Right lobe of liver (tissue), 4 donors: ENCODE data around the gene CADM2.

Experiments
- CTCF ChIP-seq, 4 donors: fragments of 200-600 bp in 3 of 4; fragments of 450-650 bp in 1 of 4; IDR thresholded peaks; one replicate each; pipeline versions ENCODE4 v1.5.1 to v1.8.0; 2016 to 2022; ENCODE audit warnings: antibody characterized with exemption in 4 of 4, mild to moderate bottlenecking in 2 of 4
- POLR2A ChIP-seq: fragments of 450-650 bp; IDR thresholded peaks from one replicate; pipeline ENCODE4 v1.6.1; 2017; ENCODE audit warnings: antibody characterized with exemption, mild to moderate bottlenecking
- donor health status: DM: no; HTN: no; CAD: no.
- donor health status: DM: no; HTN: no; CAD: no.
- donor health status: DM: no; HTN: yes; CAD: no.

DNA sequence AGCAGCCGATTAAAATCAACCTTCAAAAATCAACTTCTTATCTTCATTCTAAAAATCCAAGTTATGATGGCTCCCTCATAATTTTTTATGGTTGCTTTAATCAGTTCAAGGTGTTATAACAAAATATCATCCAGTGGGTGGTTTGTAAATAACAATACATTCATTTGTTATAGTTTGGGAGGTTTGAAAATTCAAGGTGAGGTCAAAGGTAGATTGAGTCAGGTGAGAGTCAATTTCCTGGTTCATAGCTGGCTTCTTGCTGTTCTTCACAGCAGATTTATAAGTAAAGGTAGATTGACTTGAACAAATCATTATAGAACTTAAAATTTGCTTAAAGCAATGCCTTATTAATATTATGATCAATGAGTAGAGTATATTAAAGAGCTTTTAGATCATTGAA lies 192.8 kb downstream of the CADM2 start:
- no peak for TF ChIP-seq CTCF (IDR thresholded peaks at IDR 0.05)
- no peak for TF ChIP-seq POLR2A
